ENCODE results near the gene OR1I1.
A peak's percentile ranks its signal among the peaks of the same experiment; 100 is the strongest.
"Not testable (repeated sequence)": the region's sequence is repeated elsewhere in the genome, so short reads cannot be mapped to it uniquely, and the experiment has no call there.

Gene OR1I1

GRCh38 chr19:15074371-15074770 is 7.6 kb upstream of the OR1I1 start:
- DNase-seq (ENCODE audit: low read depth), result no peak
- TF ChIP-seq, protein P1, sequence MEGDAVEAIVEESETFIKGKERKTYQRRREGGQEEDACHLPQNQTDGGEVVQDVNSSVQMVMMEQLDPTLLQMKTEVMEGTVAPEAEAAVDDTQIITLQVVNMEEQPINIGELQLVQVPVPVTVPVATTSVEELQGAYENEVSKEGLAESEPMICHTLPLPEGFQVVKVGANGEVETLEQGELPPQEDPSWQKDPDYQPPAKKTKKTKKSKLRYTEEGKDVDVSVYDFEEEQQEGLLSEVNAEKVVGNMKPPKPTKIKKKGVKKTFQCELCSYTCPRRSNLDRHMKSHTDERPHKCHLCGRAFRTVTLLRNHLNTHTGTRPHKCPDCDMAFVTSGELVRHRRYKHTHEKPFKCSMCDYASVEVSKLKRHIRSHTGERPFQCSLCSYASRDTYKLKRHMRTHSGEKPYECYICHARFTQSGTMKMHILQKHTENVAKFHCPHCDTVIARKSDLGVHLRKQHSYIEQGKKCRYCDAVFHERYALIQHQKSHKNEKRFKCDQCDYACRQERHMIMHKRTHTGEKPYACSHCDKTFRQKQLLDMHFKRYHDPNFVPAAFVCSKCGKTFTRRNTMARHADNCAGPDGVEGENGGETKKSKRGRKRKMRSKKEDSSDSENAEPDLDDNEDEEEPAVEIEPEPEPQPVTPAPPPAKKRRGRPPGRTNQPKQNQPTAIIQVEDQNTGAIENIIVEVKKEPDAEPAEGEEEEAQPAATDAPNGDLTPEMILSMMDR (IDR thresholded peaks at IDR 0.05; ENCODE audit: low read depth, low read length, missing control alignments), result no peak
- no peak overlapping the region for H3K4me3 ChIP-seq (ENCODE audit: low read depth, low read length)

GRCh38 chr19:15075806-15076205 is 6.2 kb upstream of the OR1I1 start:
- H3K4me3 ChIP-seq (ENCODE audit: low read depth, low read length), result no peak overlapping the region
- TF ChIP-seq, protein P1 (IDR thresholded peaks at IDR 0.05; ENCODE audit: low read depth, low read length, missing control alignments), result no peak
- no peak for DNase-seq (ENCODE audit: low read depth)

DNA sequence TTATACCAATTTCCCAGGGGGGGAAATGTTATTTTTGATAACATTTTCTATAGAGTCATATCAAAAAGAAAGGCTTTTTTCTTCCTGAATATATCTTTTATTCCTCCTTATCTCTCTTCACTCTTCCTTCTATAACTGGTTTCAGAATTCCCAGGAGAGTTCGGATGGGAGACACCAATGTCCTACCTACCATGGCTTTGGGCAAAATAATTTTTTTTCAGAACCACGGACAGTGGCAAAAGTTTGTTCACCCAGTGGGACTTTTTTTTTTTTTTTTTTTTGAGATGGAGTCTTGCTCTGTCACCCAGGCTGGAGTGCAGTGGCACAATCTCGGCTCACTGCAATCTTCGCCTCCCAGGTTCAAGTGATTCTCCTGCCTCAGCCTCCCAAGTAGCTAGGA is 2.0 kb upstream of the OR1I1 start:
- not testable (repeated sequence) for H3K4me3 ChIP-seq (ENCODE audit: low read depth, low read length); DNase-seq (ENCODE audit: low read depth)

- H3K4me3 ChIP-seq (ENCODE audit: low read depth, low read length), result no peak overlapping the region
- TF ChIP-seq, protein P1 (IDR thresholded peaks at IDR 0.05; ENCODE audit: low read depth, low read length, missing control alignments), result no peak
- no peak for DNase-seq (ENCODE audit: low read depth)
Measured at GRCh38 chr19:15087182-15087581, 5.2 kb downstream of the OR1I1 start.

- no peak overlapping the region for H3K4me3 ChIP-seq (ENCODE audit: low read depth, low read length)
- TF ChIP-seq, protein P1 (IDR thresholded peaks at IDR 0.05; ENCODE audit: low read depth, low read length, missing control alignments), result peak; percentile 57
- peak; percentile 55 for DNase-seq (ENCODE audit: low read depth)
Measured at GRCh38 chr19:15091918-15092753, 10.1 kb downstream of the OR1I1 start.

DNA sequence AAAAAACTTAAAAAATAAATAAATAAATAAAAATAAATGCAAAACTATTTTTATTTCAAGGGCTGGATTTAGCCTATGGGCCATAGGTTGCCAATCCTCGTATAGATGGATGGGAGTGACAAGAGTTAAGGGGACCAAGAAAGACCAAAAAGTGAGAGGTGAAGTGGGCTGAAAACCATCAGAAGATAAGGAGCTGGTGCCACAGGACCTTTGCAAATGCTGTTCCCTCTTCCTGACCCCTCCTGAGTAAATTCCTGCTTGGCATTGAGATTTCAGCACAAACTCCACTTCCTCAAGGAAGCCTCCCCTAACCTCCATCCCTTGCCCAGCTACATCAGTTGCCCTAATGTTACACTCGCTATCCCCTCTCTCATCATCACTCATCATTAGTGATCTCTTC is 11.0 kb downstream of the OR1I1 start:
- no peak for DNase-seq (ENCODE audit: low read depth)
- no peak overlapping the region for H3K4me3 ChIP-seq (ENCODE audit: low read depth, low read length)
- TF ChIP-seq, protein P1 (IDR thresholded peaks at IDR 0.05; ENCODE audit: low read depth, low read length, missing control alignments), result no peak

- H3K4me3 ChIP-seq (ENCODE audit: low read depth, low read length), result no peak overlapping the region
Measured at GRCh38 chr19:15096223-15096622, 14.2 kb downstream of the OR1I1 start.

DNA sequence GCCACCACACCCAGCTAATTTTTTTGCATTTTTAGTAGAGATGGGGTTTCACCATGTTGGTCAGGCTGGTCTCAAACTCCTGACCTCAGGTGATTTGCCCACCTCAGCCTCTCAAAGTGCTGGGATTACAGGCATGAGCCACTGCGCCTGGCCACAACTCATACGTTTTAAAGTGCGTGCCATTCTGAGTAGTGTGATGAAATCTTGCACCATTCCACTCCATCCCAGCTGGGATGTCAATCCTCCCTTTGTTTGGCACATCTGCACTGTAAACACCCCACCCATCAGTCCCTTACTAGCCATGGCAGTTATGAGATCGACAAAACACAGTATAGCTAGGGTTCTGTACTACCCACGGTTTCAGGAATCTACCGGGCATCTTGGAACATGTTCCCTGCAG is 16.0 kb downstream of the OR1I1 start:
- H3K4me3 ChIP-seq (ENCODE audit: low read depth, low read length); DNase-seq (ENCODE audit: low read depth): not testable (repeated sequence)

More at GRCh38 chr19:15096223-15096622, 14.2 kb downstream of the OR1I1 start:
- DNase-seq (ENCODE audit: low read depth), result no peak
- TF ChIP-seq, protein P1 (IDR thresholded peaks at IDR 0.05; ENCODE audit: low read depth, low read length, missing control alignments), result no peak

All from GM12864 (cell line).